K562 (cell line): Measurements from ENCODE around the gene ZDHHC6.

Source experiments
- CC2D1A ChIP-seq: fragments of 450-650 bp; IDR thresholded peaks from 2 replicates; pipeline ENCODE4 v1.6.1; 2017; ENCODE audit warnings: mild to moderate bottlenecking
- CEBPG ChIP-seq, 3 experiments: fragments of 200-800 bp in 1 of 3; sonication (Bioruptor generic) in 1 of 3; sonication (generic) in 1 of 3; formaldehyde crosslinking in 1 of 3; IDR thresholded peaks in 2 of 3; conservative IDR thresholded peaks in 1 of 3; 2 replicates each; pipeline versions ENCODE4 v1.6.1 to v1.8.0; 2016 to 2022; ENCODE audit warnings: missing compliant biosample characterization in 2 of 3, missing genetic modification characterization in 2 of 3, mild to moderate bottlenecking in 1 of 3, missing genetic modification reagents in 1 of 3
- GATAD2B ChIP-seq: fragments of 450-650 bp; IDR thresholded peaks from 2 replicates; pipeline ENCODE4 v1.6.1; 2017; ENCODE audit warnings: mild to moderate bottlenecking, borderline replicate concordance

GRCh38 chr10:112429654-112430230 is 17.0 kb downstream of the ZDHHC6 start:
- no peak for TF ChIP-seq CC2D1A
- TF ChIP-seq CEBPG (CRISPR knock-in tag; IDR thresholded peaks at IDR 0.05): no peak
- no peak for TF ChIP-seq CEBPG (tag; conservative IDR thresholded peaks at IDR 0.05 in 1 of 2, IDR thresholded peaks at IDR 0.05 in 1 of 2)
- TF ChIP-seq GATAD2B: no peak
